Colonic mucosa (tissue), 4 donors: ENCODE data around the gene TMTC2. TPM values are rescaled to one million over a fixed set of nuclear protein-coding genes. Genes with fewer than 3 reads are reported as not detected.

Experiments used
- DNase-seq: peaks from one replicate; pipeline ENCODE4 v3.0.0-alpha.2; 2020
- H3K27ac ChIP-seq: fragments of 200-600 bp; one replicate; pipeline ENCODE4 v1.8.0; 2021
- H3K27me3 ChIP-seq: fragments of 200-600 bp; one replicate; pipeline ENCODE4 v1.8.0; 2021
- H3K36me3 ChIP-seq: fragments of 200-600 bp; one replicate; pipeline ENCODE4 v1.8.0; 2021
- H3K4me1 ChIP-seq: fragments of 200-600 bp; one replicate; pipeline ENCODE4 v1.8.0; 2021; ENCODE audit warnings: mild to moderate bottlenecking
- H3K4me3 ChIP-seq: fragments of 200-600 bp; one replicate; pipeline ENCODE4 v1.8.0; 2021
- H3K9ac ChIP-seq, 2 donors: one replicate each; pipeline ENCODE4 v1.7.0; 2013; ENCODE audit warnings: control low read depth in 2 of 2, low read depth in 2 of 2, low read length in 2 of 2
- H3K9me3 ChIP-seq: fragments of 200-600 bp; one replicate; pipeline ENCODE4 v1.8.0; 2021
- intact Hi-C: fragments of 100-400 bp; cut with DNase I; formaldehyde crosslinking; loops from one replicate; pipeline ENCODE4 v1.14.1; 2022
- total RNA-seq, 2 donors: library from RNA; stranded (reverse); fragmentation: NEBNext Ultra II Directional in 1 of 2; extraction: Animal tissue kit (Norgen Biotek cat#: 25700) in 1 of 2; gene quantifications; one replicate each; pipeline ENCODE4 v1.2.1, GENCODE V29; 2021
- TF ChIP-seq, protein P1 (sequence below): fragments of 200-600 bp; IDR thresholded peaks from one replicate; pipeline ENCODE4 v1.8.0; 2022; ENCODE audit warnings: antibody characterized with exemption, mild to moderate bottlenecking
- donor health status: healthy.
- donor health status: DM: no; HTN: no; CAD: no.
- donor health status: DM: no; HTN: no; CAD: no.

Gene TMTC2
- total RNA-seq, 2 donors from 2014 or later = 12.2 to 20.6 TPM

DNA sequence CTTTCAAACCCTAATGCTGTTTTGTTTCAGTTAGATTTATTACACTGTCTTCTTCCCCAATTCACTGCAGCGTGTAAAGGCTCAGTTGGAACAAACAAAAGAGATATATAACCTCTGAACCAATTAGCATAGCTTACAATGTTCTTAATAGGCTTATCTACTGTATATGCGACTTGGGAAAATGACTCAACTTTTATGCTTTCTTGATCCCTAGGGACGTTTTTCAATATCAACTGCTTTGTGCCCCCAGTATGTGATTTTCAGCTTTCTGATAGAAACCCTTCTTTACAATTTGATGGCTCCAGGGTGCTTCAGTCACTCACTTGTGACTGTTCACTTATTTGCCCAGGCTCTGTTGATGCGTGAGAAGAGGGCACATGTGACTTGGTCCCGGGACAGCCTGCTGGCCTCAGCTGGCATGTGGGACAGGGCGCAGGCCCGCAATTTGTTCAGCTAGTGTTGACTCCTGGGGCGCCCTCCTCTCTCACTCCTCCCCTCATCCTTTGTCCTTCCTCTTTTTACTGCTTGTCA is 107.1 kb downstream of the TMTC2 start:
- Histone ChIP-seq H3K27ac (no peak overlapping the region), H3K4me3 (no peak overlapping the region), H3K36me3 (no peaks in the 10 kb centered on the region), H3K9me3 (no peaks in the 10 kb centered on the region), H3K9ac (no peak overlapping the region), H3K27me3 (no peaks in the 10 kb centered on the region), H3K4me1 (no peaks in the 10 kb centered on the region)
- DNase-seq = no peak
- intact Hi-C loops = no loop called here
- TF ChIP-seq, protein P1, sequence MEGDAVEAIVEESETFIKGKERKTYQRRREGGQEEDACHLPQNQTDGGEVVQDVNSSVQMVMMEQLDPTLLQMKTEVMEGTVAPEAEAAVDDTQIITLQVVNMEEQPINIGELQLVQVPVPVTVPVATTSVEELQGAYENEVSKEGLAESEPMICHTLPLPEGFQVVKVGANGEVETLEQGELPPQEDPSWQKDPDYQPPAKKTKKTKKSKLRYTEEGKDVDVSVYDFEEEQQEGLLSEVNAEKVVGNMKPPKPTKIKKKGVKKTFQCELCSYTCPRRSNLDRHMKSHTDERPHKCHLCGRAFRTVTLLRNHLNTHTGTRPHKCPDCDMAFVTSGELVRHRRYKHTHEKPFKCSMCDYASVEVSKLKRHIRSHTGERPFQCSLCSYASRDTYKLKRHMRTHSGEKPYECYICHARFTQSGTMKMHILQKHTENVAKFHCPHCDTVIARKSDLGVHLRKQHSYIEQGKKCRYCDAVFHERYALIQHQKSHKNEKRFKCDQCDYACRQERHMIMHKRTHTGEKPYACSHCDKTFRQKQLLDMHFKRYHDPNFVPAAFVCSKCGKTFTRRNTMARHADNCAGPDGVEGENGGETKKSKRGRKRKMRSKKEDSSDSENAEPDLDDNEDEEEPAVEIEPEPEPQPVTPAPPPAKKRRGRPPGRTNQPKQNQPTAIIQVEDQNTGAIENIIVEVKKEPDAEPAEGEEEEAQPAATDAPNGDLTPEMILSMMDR = no peak

DNA sequence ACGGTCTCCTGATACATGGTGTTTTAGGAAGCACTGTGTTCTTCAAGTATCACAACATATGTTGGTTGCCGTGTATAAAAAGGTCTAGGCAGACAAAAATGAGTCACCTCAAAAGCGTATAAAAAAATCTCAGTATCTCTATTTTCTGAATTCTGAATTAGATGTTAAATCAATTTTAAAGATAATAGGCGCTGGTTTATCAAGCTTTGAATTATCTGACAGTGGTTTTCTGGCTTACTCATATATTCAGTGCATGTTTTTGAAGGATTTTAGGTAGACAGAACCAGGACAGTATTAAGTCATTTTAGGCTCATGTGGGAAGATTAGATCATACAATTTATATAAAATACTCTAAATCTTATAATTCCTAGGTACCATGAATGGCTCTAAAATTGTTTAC is 110.8 kb downstream of the TMTC2 start:
- Histone ChIP-seq H3K36me3 (no peaks in the 10 kb centered on the region), H3K4me1 (no peaks in the 10 kb centered on the region), H3K9ac (no peak overlapping the region), H3K9me3 (no peaks in the 10 kb centered on the region), H3K27ac (no peak overlapping the region), H3K4me3 (no peak overlapping the region), H3K27me3 (no peaks in the 10 kb centered on the region)
- no peak for DNase-seq
- TF ChIP-seq, protein P1 = no peak
- intact Hi-C loops = no loop called here

DNA sequence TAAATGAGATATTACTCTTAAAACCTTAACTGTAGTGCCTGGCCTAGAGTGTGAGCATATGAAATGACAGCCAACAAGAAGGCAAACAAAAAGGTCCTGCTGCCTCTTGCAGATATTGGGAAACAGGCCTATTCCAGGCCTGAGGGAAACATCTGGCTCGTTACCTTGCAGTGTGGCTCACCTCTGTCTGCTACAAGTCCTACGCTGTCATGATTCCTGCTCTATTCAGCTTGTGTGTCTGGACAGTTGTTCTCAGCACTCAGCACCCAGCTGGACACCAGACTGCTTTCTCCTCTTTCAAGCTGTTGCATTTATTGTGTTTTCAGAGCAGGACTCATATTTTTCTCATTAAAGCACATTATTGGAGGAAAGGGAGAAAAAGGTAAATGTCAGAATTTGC is 113.5 kb downstream of the TMTC2 start:
- no peaks in the 10 kb centered on the region for H3K27me3 ChIP-seq
- no peak overlapping the region for H3K27ac ChIP-seq
- no peak overlapping the region for H3K9ac ChIP-seq
- no peaks in the 10 kb centered on the region for H3K36me3 ChIP-seq
- H3K4me3 ChIP-seq = no peak overlapping the region
- H3K4me1 ChIP-seq = no peaks in the 10 kb centered on the region
- intact Hi-C loops = no loop called here
- TF ChIP-seq, protein P1 = no peak
- DNase-seq = no peak
- no peaks in the 10 kb centered on the region for H3K9me3 ChIP-seq

DNA sequence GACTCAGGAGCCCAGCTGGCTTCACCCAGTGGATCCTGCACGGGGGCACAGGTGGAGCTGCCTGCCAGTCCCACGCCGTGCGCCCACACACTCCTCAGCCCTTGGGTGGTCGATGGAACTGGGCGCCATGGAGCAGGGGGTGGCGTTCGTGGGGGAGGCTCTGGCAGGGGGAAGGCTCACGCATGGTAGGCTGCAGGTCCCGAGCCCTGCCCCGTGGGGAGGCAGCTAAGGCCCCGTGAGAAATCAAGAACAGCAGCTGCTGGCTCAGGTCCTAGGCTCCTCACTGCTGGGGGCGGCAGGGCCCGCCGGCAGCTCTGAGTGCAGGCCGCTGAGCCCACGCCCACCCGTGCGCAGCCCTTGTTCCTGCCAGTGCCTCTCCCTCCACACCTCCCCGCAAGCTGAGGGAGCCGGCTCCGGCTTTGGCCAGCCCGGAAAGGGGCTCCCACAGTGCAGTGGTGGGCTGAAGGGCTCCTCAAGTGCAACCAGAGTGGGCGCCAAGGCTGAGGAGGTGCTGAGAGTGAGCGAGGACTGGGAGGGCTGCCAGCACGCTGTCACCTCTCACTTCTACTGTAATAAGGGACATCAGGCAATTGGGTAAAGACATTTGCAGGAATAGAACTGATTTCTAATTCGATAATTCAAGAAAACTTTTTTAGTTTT is 115.4 kb downstream of the TMTC2 start:
- DNase-seq = no peak
- Histone ChIP-seq H3K27me3 (no peaks in the 10 kb centered on the region), H3K4me1 (no peaks in the 10 kb centered on the region), H3K9me3 (no peaks in the 10 kb centered on the region), H3K36me3 (no peaks in the 10 kb centered on the region), H3K9ac (no peak overlapping the region), H3K4me3 (no peak overlapping the region), H3K27ac (no peak overlapping the region)
- intact Hi-C loops = no loop called here
- TF ChIP-seq, protein P1 = no peak

DNA sequence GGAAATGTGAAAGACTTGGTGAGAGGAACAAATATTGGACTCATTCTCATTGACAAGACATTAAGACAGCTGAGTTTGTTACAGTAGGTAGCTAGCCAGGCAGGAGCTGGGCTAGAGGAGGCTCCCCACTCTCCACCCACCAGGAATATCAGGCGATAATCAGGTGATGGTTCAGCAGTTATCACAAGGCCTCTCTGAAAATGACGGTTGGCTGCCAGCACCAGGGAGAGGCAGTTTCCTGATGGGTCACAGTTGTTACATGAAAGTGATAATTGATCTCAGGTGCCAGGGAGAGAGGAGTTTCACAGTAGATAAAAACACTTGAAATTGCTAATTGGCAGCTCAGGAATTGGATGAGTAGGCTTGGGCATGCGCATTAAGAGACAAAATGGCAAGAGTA is 116.5 kb downstream of the TMTC2 start:
- DNase-seq = no peak
- no peak overlapping the region for H3K27ac ChIP-seq
- intact Hi-C loops = no loop called here

More for the DNA sequence above, 116.5 kb downstream of the TMTC2 start:
- Histone ChIP-seq H3K4me3 (no peak overlapping the region), H3K9me3 (no peaks in the 10 kb centered on the region), H3K27me3 (no peaks in the 10 kb centered on the region), H3K9ac (no peak overlapping the region), H3K36me3 (no peaks in the 10 kb centered on the region), H3K4me1 (no peaks in the 10 kb centered on the region)
- TF ChIP-seq, protein P1 = no peak
